DOHH2 (cell line): ENCODE results near the gene UXS1.

Experiments used
- H3F3A ChIP-seq: fragments of 200-600 bp; sonication (generic), shearing (Covaris generic); 2 replicates; pipeline ENCODE4 v1.6.0; 2016; ENCODE audit warnings: antibody characterized with exemption, mild to moderate bottlenecking; ENCODE audit not compliant: control insufficient read depth, insufficient read depth
- H3K27ac ChIP-seq: fragments of 200-600 bp; sonication (generic); 2 replicates; pipeline ENCODE4 v1.5.1; 2014; ENCODE audit warnings: low read depth, mild to moderate bottlenecking, low read length, moderate library complexity
- H3K27me3 ChIP-seq: fragments of 200-600 bp; sonication (generic); 2 replicates; pipeline ENCODE4 v1.6.1; 2014; ENCODE audit warnings: mild to moderate bottlenecking, low read length, mixed read lengths; ENCODE audit not compliant: control insufficient read depth
- H3K36me3 ChIP-seq: fragments of 200-600 bp; sonication (generic); 2 replicates; pipeline ENCODE4 v1.6.1; 2014; ENCODE audit warnings: mild to moderate bottlenecking, low read length, moderate library complexity, mixed read lengths; ENCODE audit not compliant: control insufficient read depth
- H3K4me1 ChIP-seq: fragments of 200-600 bp; sonication (generic); 2 replicates; pipeline ENCODE4 v1.6.1; 2014; ENCODE audit warnings: mild to moderate bottlenecking, low read length, mixed read lengths; ENCODE audit not compliant: control insufficient read depth
- H3K4me2 ChIP-seq: fragments of 200-600 bp; sonication (generic); 2 replicates; pipeline ENCODE4 v1.6.0; 2014; ENCODE audit warnings: mild to moderate bottlenecking, low read length, moderate library complexity
- H3K4me3 ChIP-seq: fragments of 200-600 bp; sonication (generic); 2 replicates; pipeline ENCODE4 v1.5.1; 2014; ENCODE audit warnings: mild to moderate bottlenecking, low read length, mixed read lengths
- H3K79me2 ChIP-seq: fragments of 200-600 bp; sonication (generic); 2 replicates; pipeline ENCODE4 v1.6.1; 2014; ENCODE audit warnings: mild to moderate bottlenecking, low read length, mixed read lengths; ENCODE audit not compliant: control insufficient read depth
- H3K9me2 ChIP-seq: fragments of 200-600 bp; sonication (generic); replicated peaks from 2 replicates; pipeline ENCODE4 v1.6.1; 2014; ENCODE audit warnings: mild to moderate bottlenecking, low read length, mixed read lengths; ENCODE audit not compliant: control insufficient read depth
- H3K9me3 ChIP-seq: fragments of 200-600 bp; sonication (generic); 2 replicates; pipeline ENCODE4 v1.6.1; 2014; ENCODE audit warnings: antibody characterized with exemption, low read length, mixed read lengths; ENCODE audit not compliant: control insufficient read depth, insufficient read depth
- H4K20me1 ChIP-seq: fragments of 200-600 bp; sonication (generic); 2 replicates; pipeline ENCODE4 v1.6.0; 2014; ENCODE audit warnings: low read depth, mild to moderate bottlenecking, antibody characterized with exemption, low read length, moderate library complexity; ENCODE audit not compliant: control insufficient read depth, insufficient read depth
- CTCF ChIP-seq: fragments of 200-600 bp; sonication (generic); IDR thresholded peaks from one replicate; pipeline ENCODE4 v1.5.1; 2014; ENCODE audit warnings: antibody characterized with exemption, mild to moderate bottlenecking, low read depth, low read length; ENCODE audit not compliant: poor library complexity, severe bottlenecking
- EZH2phosphoT487 ChIP-seq: fragments of 200-600 bp; sonication (generic); IDR thresholded peaks from 2 replicates; pipeline ENCODE4 v1.6.1; 2017; ENCODE audit warnings: borderline replicate concordance, mild to moderate bottlenecking, antibody characterized with exemption, low read length, moderate library complexity, mixed read lengths

Gene UXS1

GRCh38 chr2:106161341-106161740 lies 32.8 kb downstream of the UXS1 start:
- Histone ChIP-seq H3K79me2 (no peaks in the 10 kb centered on the region), H3K27ac (no peak overlapping the region), H3F3A (no peaks in the 10 kb centered on the region), H3K4me1 (peaks cover 30% of the 10 kb centered on the region), H3K9me2 (no peaks in the 10 kb centered on the region), H3K36me3 (peaks cover 4% of the 10 kb centered on the region; the same call in 1 of the 2 replicates), H3K27me3 (no peaks in the 10 kb centered on the region), H3K4me3 (no peak overlapping the region; the same call in 1 of the 2 replicates), H4K20me1 (no peaks in the 10 kb centered on the region), H3K4me2 (peak overlapping the region; percentile 44), H3K9me3 (no peaks in the 10 kb centered on the region)
- TF ChIP-seq CTCF (no peak), EZH2phosphoT487 (no peak)

GRCh38 chr2:106160786-106161261 lies 33.3 kb downstream of the UXS1 start:
- Histone ChIP-seq H3K79me2 (no peaks in the 10 kb centered on the region), H4K20me1 (no peaks in the 10 kb centered on the region), H3K4me3 (peak overlapping the region; percentile 31; the same call in 1 of the 2 replicates), H3K27me3 (no peaks in the 10 kb centered on the region), H3K4me1 (peaks cover 30% of the 10 kb centered on the region), H3K9me3 (no peaks in the 10 kb centered on the region), H3K27ac (peak overlapping the region; percentile 25; the same call in 1 of the 2 replicates), H3K4me2 (peak overlapping the region; percentile 44), H3F3A (no peaks in the 10 kb centered on the region), H3K9me2 (no peaks in the 10 kb centered on the region), H3K36me3 (peaks cover 4% of the 10 kb centered on the region; the same call in 1 of the 2 replicates)
- TF ChIP-seq CTCF (no peak), EZH2phosphoT487 (no peak)

- no peaks in the 10 kb centered on the region for H3K27me3 ChIP-seq
- peak overlapping the region; percentile 25; the same call in 1 of the 2 replicates for H3K27ac ChIP-seq
- peaks cover 30% of the 10 kb centered on the region for H3K4me1 ChIP-seq
- H3K79me2 ChIP-seq, result no peaks in the 10 kb centered on the region
- no peaks in the 10 kb centered on the region for H4K20me1 ChIP-seq
- TF ChIP-seq CTCF (no peak), EZH2phosphoT487 (no peak)
- no peaks in the 10 kb centered on the region for H3K9me3 ChIP-seq
- peak overlapping the region; percentile 44 for H3K4me2 ChIP-seq
- no peaks in the 10 kb centered on the region for H3K9me2 ChIP-seq
- no peaks in the 10 kb centered on the region for H3F3A ChIP-seq
- H3K36me3 ChIP-seq, result peaks cover 5% of the 10 kb centered on the region; the same call in 1 of the 2 replicates
- peak overlapping the region; percentile 31; the same call in 1 of the 2 replicates for H3K4me3 ChIP-seq
Observed at GRCh38 chr2:106159866-106160785, 34.0 kb downstream of the UXS1 start.
